ENCODE data around the gene DGKZ. TPM values are rescaled to one million over a fixed set of nuclear protein-coding genes. Genes with fewer than 3 reads are reported as not detected.

The DGKZ gene
- total and polyA plus RNA-seq, 2 of the 13 experiments (the other 11 are each of a cell fraction or from before 2014, with no cell fraction given), result 15.8 to 20.7 TPM

DNA sequence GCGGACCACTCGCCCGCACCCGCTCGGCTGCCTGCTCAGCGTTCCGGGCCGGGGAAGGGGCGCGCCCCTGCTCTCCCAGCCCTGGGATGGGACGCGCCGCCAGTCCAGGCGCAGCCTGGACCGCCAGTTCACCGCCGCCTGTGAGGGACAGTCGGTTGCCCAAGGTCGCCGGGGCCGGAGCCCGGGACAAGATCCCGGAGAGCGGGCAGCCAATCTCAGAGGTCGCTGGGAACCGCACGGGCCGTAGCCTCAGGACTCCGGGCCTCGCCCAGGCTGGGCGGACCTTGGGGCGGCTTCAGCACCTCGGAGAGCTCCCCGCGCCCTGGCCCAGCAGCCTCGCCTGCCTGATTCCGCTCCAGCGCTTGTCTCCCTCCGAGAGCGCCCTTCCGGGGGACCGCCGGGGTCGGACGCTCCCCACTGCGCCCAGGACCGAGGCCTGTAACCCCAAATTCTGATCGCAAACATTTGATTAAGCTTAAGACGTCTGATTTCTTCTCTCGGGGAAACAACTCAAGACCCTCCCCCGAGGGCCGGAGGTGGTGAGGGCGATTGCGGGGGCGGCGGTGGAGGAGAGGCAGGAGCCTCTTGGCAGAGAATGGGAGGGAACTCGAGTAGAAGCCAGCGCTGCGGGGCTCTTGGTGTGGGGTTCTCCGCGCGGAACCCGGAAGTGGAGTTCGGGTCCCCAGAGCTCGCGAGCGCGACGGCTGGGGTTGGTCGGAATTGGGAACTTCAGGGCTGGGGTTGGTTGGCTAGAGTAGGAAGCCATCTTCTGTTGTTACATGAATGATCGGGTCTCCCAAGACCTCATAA, 45.4 kb downstream of the DGKZ start (continued):
- peak; percentile 97; the same call in 1 of the 2 replicates for TF ChIP-seq ZNF337 (CRISPR knock-in tag; IDR thresholded peaks at IDR 0.05; ENCODE audit: borderline replicate concordance, low read depth)
- no peak for TF ChIP-seq ZBTB8A (CRISPR knock-in tag; IDR thresholded peaks at IDR 0.05; ENCODE audit: borderline replicate concordance, low read depth)
- TF ChIP-seq ZSCAN25 (CRISPR knock-in tag; IDR thresholded peaks at IDR 0.05), result peak; percentile 88
- TF ChIP-seq, protein P1, sequence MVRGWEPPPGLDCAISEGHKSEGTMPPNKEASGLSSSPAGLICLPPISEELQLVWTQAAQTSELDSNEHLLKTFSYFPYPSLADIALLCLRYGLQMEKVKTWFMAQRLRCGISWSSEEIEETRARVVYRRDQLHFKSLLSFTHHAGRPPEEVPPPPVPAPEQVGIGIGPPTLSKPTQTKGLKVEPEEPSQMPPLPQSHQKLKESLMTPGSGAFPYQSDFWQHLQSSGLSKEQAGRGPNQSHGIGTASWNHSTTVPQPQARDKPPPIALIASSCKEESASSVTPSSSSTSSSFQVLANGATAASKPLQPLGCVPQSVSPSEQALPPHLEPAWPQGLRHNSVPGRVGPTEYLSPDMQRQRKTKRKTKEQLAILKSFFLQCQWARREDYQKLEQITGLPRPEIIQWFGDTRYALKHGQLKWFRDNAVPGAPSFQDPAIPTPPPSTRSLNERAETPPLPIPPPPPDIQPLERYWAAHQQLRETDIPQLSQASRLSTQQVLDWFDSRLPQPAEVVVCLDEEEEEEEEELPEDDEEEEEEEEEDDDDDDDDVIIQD (CRISPR knock-in tag; IDR thresholded peaks at IDR 0.05; ENCODE audit: low read depth), result 0 out of 2 replicates have a peak, but pooled peaks have one; percentile 45
- peak; percentile 97 for TF ChIP-seq HDAC1 (CRISPR knock-in tag; IDR thresholded peaks at IDR 0.05)
- TF ChIP-seq, protein P2, sequence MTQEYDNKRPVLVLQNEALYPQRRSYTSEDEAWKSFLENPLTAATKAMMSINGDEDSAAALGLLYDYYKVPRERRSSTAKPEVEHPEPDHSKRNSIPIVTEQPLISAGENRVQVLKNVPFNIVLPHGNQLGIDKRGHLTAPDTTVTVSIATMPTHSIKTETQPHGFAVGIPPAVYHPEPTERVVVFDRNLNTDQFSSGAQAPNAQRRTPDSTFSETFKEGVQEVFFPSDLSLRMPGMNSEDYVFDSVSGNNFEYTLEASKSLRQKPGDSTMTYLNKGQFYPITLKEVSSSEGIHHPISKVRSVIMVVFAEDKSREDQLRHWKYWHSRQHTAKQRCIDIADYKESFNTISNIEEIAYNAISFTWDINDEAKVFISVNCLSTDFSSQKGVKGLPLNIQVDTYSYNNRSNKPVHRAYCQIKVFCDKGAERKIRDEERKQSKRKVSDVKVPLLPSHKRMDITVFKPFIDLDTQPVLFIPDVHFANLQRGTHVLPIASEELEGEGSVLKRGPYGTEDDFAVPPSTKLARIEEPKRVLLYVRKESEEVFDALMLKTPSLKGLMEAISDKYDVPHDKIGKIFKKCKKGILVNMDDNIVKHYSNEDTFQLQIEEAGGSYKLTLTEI (CRISPR knock-in tag; conservative IDR thresholded peaks at IDR 0.05), result no peak
- peak; percentile 97 for TF ChIP-seq ZNF501 (CRISPR knock-in tag; IDR thresholded peaks at IDR 0.05)
- TF ChIP-seq YEATS2 (CRISPR knock-in tag; IDR thresholded peaks at IDR 0.05; ENCODE audit: borderline replicate concordance), result peak; percentile 87; the same call in 1 of the 2 replicates
- peak; percentile 46 for TF ChIP-seq YY1 (IDR thresholded peaks at IDR 0.05; ENCODE audit: insufficient read depth, insufficient replicate concordance, low read depth, low read length)
- no peak for TF ChIP-seq SYNCRIP (IDR thresholded peaks at IDR 0.05; ENCODE audit: insufficient read depth, low read depth, low read length)
- TF ChIP-seq ZNF333 (CRISPR knock-in tag; IDR thresholded peaks at IDR 0.05; ENCODE audit: borderline replicate concordance), result peak; percentile 97
- TF ChIP-seq ZNF251 (CRISPR knock-in tag; IDR thresholded peaks at IDR 0.05), result no peak
- TF ChIP-seq, protein P3, sequence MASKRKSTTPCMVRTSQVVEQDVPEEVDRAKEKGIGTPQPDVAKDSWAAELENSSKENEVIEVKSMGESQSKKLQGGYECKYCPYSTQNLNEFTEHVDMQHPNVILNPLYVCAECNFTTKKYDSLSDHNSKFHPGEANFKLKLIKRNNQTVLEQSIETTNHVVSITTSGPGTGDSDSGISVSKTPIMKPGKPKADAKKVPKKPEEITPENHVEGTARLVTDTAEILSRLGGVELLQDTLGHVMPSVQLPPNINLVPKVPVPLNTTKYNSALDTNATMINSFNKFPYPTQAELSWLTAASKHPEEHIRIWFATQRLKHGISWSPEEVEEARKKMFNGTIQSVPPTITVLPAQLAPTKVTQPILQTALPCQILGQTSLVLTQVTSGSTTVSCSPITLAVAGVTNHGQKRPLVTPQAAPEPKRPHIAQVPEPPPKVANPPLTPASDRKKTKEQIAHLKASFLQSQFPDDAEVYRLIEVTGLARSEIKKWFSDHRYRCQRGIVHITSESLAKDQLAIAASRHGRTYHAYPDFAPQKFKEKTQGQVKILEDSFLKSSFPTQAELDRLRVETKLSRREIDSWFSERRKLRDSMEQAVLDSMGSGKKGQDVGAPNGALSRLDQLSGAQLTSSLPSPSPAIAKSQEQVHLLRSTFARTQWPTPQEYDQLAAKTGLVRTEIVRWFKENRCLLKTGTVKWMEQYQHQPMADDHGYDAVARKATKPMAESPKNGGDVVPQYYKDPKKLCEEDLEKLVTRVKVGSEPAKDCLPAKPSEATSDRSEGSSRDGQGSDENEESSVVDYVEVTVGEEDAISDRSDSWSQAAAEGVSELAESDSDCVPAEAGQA (IDR thresholded peaks at IDR 0.05; ENCODE audit: low read depth), result no peak
- TF ChIP-seq, protein P3 (CRISPR knock-in tag; IDR thresholded peaks at IDR 0.05; ENCODE audit: borderline replicate concordance), result peak; percentile 98
- TF ChIP-seq BRD4 (CRISPR knock-in tag; IDR thresholded peaks at IDR 0.05), result no peak
- TF ChIP-seq ZNF816 (CRISPR knock-in tag; IDR thresholded peaks at IDR 0.05; ENCODE audit: borderline replicate concordance), result peak; percentile 95
- 0 out of 2 replicates have a peak, but pooled peaks have one; percentile 78 for TF ChIP-seq ZNF713 (CRISPR knock-in tag; IDR thresholded peaks at IDR 0.05)
- peak; percentile 81 for TF ChIP-seq RXRB (CRISPR knock-in tag; IDR thresholded peaks at IDR 0.05; ENCODE audit: borderline replicate concordance)
- TF ChIP-seq PRPF4 (IDR thresholded peaks at IDR 0.05; ENCODE audit: low read depth, low read length, poor library complexity, severe bottlenecking), result no peak
- peak; percentile 78; the same call in 1 of the 2 replicates for TF ChIP-seq FOXK1 (CRISPR knock-in tag; IDR thresholded peaks at IDR 0.05; ENCODE audit: borderline replicate concordance, low read depth)

Data from HepG2 (cell line).